Stomach (tissue), 9 donors: ENCODE results near the gene PLD4. TPM values are rescaled to one million over a fixed set of nuclear protein-coding genes. Genes with fewer than 3 reads are reported as not detected.

ENCODE experiments used
- DNase-seq, 2 donors: peaks; one replicate each; pipeline versions ENCODE4 v3.0.0 to v3.0.0-alpha.2; 2013 to 2019
- H3K27ac ChIP-seq, 5 donors: fragments of 200-600 bp in 4 of 5; sonication (generic) in 4 of 5; one replicate each; pipeline ENCODE4 v1.5.1; 2013 to 2019; ENCODE audit warnings: mild to moderate bottlenecking in 1 of 5, moderate library complexity in 1 of 5
- H3K27me3 ChIP-seq, 3 donors: fragments of 200-600 bp; sonication (generic); one replicate each; pipeline ENCODE4 v1.5.1; 2017 to 2019; ENCODE audit warnings: mixed run types in 1 of 3
- H3K36me3 ChIP-seq, 4 donors: fragments of 200-600 bp; sonication (generic); 1 replicate in 3 of 4; 2 replicates in 1 of 4; pipeline ENCODE4 v1.5.1; 2016 to 2019
- H3K4me1 ChIP-seq, 4 donors: fragments of 200-600 bp; sonication (generic); one replicate each; pipeline ENCODE4 v1.5.1; 2016 to 2019
- H3K4me3 ChIP-seq, 4 donors: fragments of 200-600 bp; sonication (generic) in 3 of 4; one replicate each; pipeline ENCODE4 v1.5.1; 2016 to 2019; ENCODE audit warnings: mild to moderate bottlenecking in 1 of 4
- H3K9me3 ChIP-seq, 4 donors: fragments of 200-600 bp; sonication (generic); one replicate each; pipeline ENCODE4 v1.5.1; 2016 to 2019
- CTCF ChIP-seq, 7 experiments: fragments of 450-650 bp in 4 of 7; fragments of 200-600 bp in 3 of 7; sonication (generic) in 3 of 7; IDR thresholded peaks; one replicate each; pipeline ENCODE4 v1.5.1; 2016 to 2019; ENCODE audit warnings: antibody characterized with exemption in 7 of 7, control low read depth in 2 of 7, mild to moderate bottlenecking in 1 of 7
- EP300 ChIP-seq: sonication (generic); formaldehyde crosslinking; IDR thresholded peaks from one replicate; pipeline ENCODE4 v1.6.1; 2017; ENCODE audit warnings: antibody characterized with exemption
- POLR2A ChIP-seq, 4 donors: fragments of 450-650 bp; IDR thresholded peaks; one replicate each; pipeline ENCODE4 v1.6.1; 2016; ENCODE audit warnings: antibody characterized with exemption in 4 of 4, control low read depth in 2 of 4, mild to moderate bottlenecking in 1 of 4, moderate library complexity in 1 of 4
- POLR2AphosphoS5 ChIP-seq, 3 donors: sonication (generic); formaldehyde crosslinking; IDR thresholded peaks; one replicate each; pipeline ENCODE4 v1.6.1; 2016; ENCODE audit warnings: antibody characterized with exemption in 3 of 3
- WGBS, 5 donors: extraction: QIAGEN DNeasy Blood & Tissue Kit in 3 of 5; methylation state at CpG; one replicate each; pipeline versions ENCODE4 v1.1.5 to v1.1.7; 2013 to 2018; 5-methylcytosine and 5-hydroxymethylcytosine counted together
- intact Hi-C: fragments of 100-400 bp; cut with DNase I; formaldehyde crosslinking; loops from one replicate; pipeline ENCODE4 v1.15.1; 2023; ENCODE audit warnings: low total_unique reads
- polyA plus RNA-seq, 3 donors: library from polyadenylated mRNA; stranded (reverse); fragments of 200-250 nt; gene quantifications; one replicate each; pipeline ENCODE4 v1.2.3, GENCODE V29; 2013
- total RNA-seq, 5 donors: library from RNA; depleted of rRNA; stranded (reverse); fragments of >200 nt; gene quantifications; one replicate each; pipeline versions ENCODE4 v1.1.0 to v1.2.3, GENCODE V29; 2014 to 2016
- donor health status: healthy with polysubstance abuse.
- donor health status: Bipolar disorder and iron deficiency.
- donor health status: healthy.

PLD4 gene
- total and polyA plus RNA-seq, 8 donors: 0.14 to 2.6 (median 1.2) TPM; not detected in 4

- H3K27me3 ChIP-seq: peaks cover 0 to 45% (median 12%) of the 10 kb centered on the region in 3 donors
- peaks cover 0 to 7% (median 7%) of the 10 kb centered on the region in 4 donors for H3K9me3 ChIP-seq
- no peaks in the 10 kb centered on the region for H3K36me3 ChIP-seq
- 53 to 83% (median 80%) methylated on average over 6 to 17 of the region's 17 CpGs for WGBS, 5 donors
- TF ChIP-seq EP300 (no peak), POLR2AphosphoS5 (IDR thresholded peaks at IDR 0.05) (no peak), CTCF (IDR thresholded peaks at IDR 0.05) (no peak), POLR2A (IDR thresholded peaks at IDR 0.05) (no peak)
- no peak overlapping the region for H3K27ac ChIP-seq
- peaks cover 11 to 30% (median 18%) of the 10 kb centered on the region in 4 donors for H3K4me1 ChIP-seq
- no peak for DNase-seq
- intact Hi-C loops: no loop called here
- H3K4me3 ChIP-seq: no peak overlapping the region
Measured at GRCh38 chr14:104928391-104929133, 3.9 kb downstream of the PLD4 start.

GRCh38 chr14:104929268-104930230, 4.9 kb downstream of the PLD4 start:
- Histone ChIP-seq H3K36me3 (no peaks in the 10 kb centered on the region), H3K27me3 (peaks cover 0 to 48% (median 12%) of the 10 kb centered on the region in 3 donors), H3K4me1 (peaks cover 11 to 37% (median 26%) of the 10 kb centered on the region in 4 donors), H3K27ac (no peak overlapping the region), H3K4me3 (no peak overlapping the region), H3K9me3 (peaks cover 0 to under 1% (median 0%) of the 10 kb centered on the region in 4 donors)
- TF ChIP-seq EP300 (no peak), POLR2AphosphoS5 (IDR thresholded peaks at IDR 0.05) (no peak), POLR2A (IDR thresholded peaks at IDR 0.05) (no peak)
- DNase-seq: no peak
- 83 to 89% (median 86%) methylated on average over 13 to 15 of the region's 15 CpGs for WGBS, 5 donors
- intact Hi-C loops: no loop called here

- Histone ChIP-seq H3K27ac (no peak overlapping the region), H3K27me3 (peaks cover 0 to 52% (median 12%) of the 10 kb centered on the region in 3 donors), H3K9me3 (no peaks in the 10 kb centered on the region), H3K4me1 (peaks cover 11 to 37% (median 26%) of the 10 kb centered on the region in 4 donors), H3K4me3 (no peak overlapping the region), H3K36me3 (no peaks in the 10 kb centered on the region)
- 78 to 90% (median 84%) methylated on average over 5 to 10 of the region's 10 CpGs for WGBS, 5 donors
- DNase-seq: no peak
- intact Hi-C loops: no loop called here
- TF ChIP-seq POLR2A (IDR thresholded peaks at IDR 0.05) (no peak), POLR2AphosphoS5 (IDR thresholded peaks at IDR 0.05) (no peak), EP300 (no peak), CTCF (IDR thresholded peaks at IDR 0.05) (no peak)
Measured at GRCh38 chr14:104930526-104931303, 6.0 kb downstream of the PLD4 start.

- intact Hi-C loops: no loop called here
- DNase-seq: no peak
- Histone ChIP-seq H3K4me3 (no peak overlapping the region), H3K9me3 (no peaks in the 10 kb centered on the region), H3K4me1 (peaks cover 11 to 37% (median 26%) of the 10 kb centered on the region in 4 donors), H3K27me3 (peaks cover 0 to 52% (median 12%) of the 10 kb centered on the region in 3 donors), H3K36me3 (no peaks in the 10 kb centered on the region), H3K27ac (peak overlapping the region in 1 of 5 donors; percentile 83)
- 60 to 84% (median 70%) methylated on average over 9 of the region's 9 CpGs; no CpG with 5 or more reads in 1 of the 5 donors for WGBS, 5 donors
- no peak for TF ChIP-seq POLR2A (IDR thresholded peaks at IDR 0.05)
- TF ChIP-seq POLR2AphosphoS5 (IDR thresholded peaks at IDR 0.05): no peak
- no peak for TF ChIP-seq EP300
- no peak for TF ChIP-seq CTCF (IDR thresholded peaks at IDR 0.05)
Measured at GRCh38 chr14:104931304-104931770, 6.7 kb downstream of the PLD4 start.
